CD14-positive monocyte (primary cell): ENCODE measurements around the gene WNT9B. TPM values are rescaled to one million over a fixed set of nuclear protein-coding genes. Genes with fewer than 3 reads are reported as not detected.

Experiments
- DNase-seq, 3 donors: peaks; one replicate each; pipeline ENCODE4 v3.0.0-alpha.2; 2011 to 2022
- H2AFZ ChIP-seq: 2 replicates; pipeline ENCODE4 v1.6.0; 2012; ENCODE audit warnings: mild to moderate bottlenecking, low read depth, low read length, inconsistent platforms; ENCODE audit not compliant: insufficient read depth, poor library complexity, severe bottlenecking
- H3K27ac ChIP-seq, 2 donors: 1 replicate in 1 of 2; 2 replicates in 1 of 2; pipeline ENCODE4 v1.5.1; 2012 to 2013; ENCODE audit warnings: low read length in 2 of 2, control low read depth in 1 of 2, inconsistent platforms in 1 of 2, low read depth in 1 of 2, mild to moderate bottlenecking in 1 of 2
- H3K27me3 ChIP-seq, 2 donors: one replicate each; pipeline versions ENCODE4 v1.6.0 to v1.6.1; 2011 to 2013; ENCODE audit warnings: low read length in 2 of 2; ENCODE audit not compliant: control insufficient read depth in 2 of 2, insufficient read depth in 2 of 2
- H3K36me3 ChIP-seq, 2 donors: replicated peaks in 1 of 2; 1 replicate in 1 of 2; 2 replicates in 1 of 2; pipeline versions ENCODE4 v1.5.1 to v1.6.1; 2012 to 2013; ENCODE audit warnings: low read length in 2 of 2, control low read depth in 1 of 2, inconsistent platforms in 1 of 2, mild to moderate bottlenecking in 1 of 2; ENCODE audit not compliant: insufficient read depth in 2 of 2, control insufficient read depth in 1 of 2
- H3K4me1 ChIP-seq, 2 donors: 1 replicate in 1 of 2; 2 replicates in 1 of 2; pipeline versions ENCODE4 v1.5.1 to v1.6.1; 2012 to 2013; ENCODE audit warnings: low read length in 2 of 2, control low read depth in 1 of 2, inconsistent platforms in 1 of 2, mild to moderate bottlenecking in 1 of 2, moderate library complexity in 1 of 2; ENCODE audit not compliant: insufficient read depth in 2 of 2, control insufficient read depth in 1 of 2
- H3K4me2 ChIP-seq: replicated peaks from 2 replicates; pipeline ENCODE3; 2012; ENCODE audit warnings: low read length, moderate library complexity, mild to moderate bottlenecking; ENCODE audit not compliant: poor library complexity, severe bottlenecking; ENCODE audit errors: extremely low read depth
- H3K4me3 ChIP-seq, 3 experiments: fragments of 200-600 bp in 1 of 3; sonication (generic) in 1 of 3; replicated peaks in 1 of 3; 1 replicate in 2 of 3; 2 replicates in 1 of 3; pipeline ENCODE4 v1.5.1; 2011 to 2013; ENCODE audit warnings: low read length in 3 of 3, mild to moderate bottlenecking in 3 of 3, control low read depth in 2 of 3, low read depth in 2 of 3, inconsistent platforms in 1 of 3, moderate library complexity in 1 of 3
- H3K79me2 ChIP-seq: 2 replicates; pipeline ENCODE4 v1.6.0; 2012; ENCODE audit warnings: mild to moderate bottlenecking, control low read depth, inconsistent platforms, low read length, moderate library complexity; ENCODE audit not compliant: insufficient read depth
- H3K9ac ChIP-seq: 2 replicates; pipeline ENCODE4 v1.6.0; 2017; ENCODE audit warnings: low read length, mild to moderate bottlenecking; ENCODE audit not compliant: insufficient read depth, poor library complexity, severe bottlenecking
- H3K9me3 ChIP-seq, 2 donors: replicated peaks in 1 of 2; 1 replicate in 1 of 2; 2 replicates in 1 of 2; pipeline versions ENCODE4 v1.5.1 to v1.6.1; 2012 to 2013; ENCODE audit warnings: low read length in 2 of 2, control low read depth in 1 of 2; ENCODE audit not compliant: control insufficient read depth in 1 of 2, insufficient read depth in 1 of 2
- H4K20me1 ChIP-seq: 2 replicates; pipeline ENCODE4 v1.6.0; 2012; ENCODE audit warnings: mild to moderate bottlenecking, low read length, control low read depth, moderate library complexity; ENCODE audit not compliant: insufficient read depth
- H3K27ac Mint-ChIP-seq, 7 donors: one replicate each; pipeline ENCODE4 v1.8.0; 2020; ENCODE audit warnings: mild to moderate bottlenecking in 7 of 7, mixed read lengths in 7 of 7, moderate library complexity in 6 of 7, inconsistent platforms in 2 of 7
- H3K27me3 Mint-ChIP-seq, 3 donors: one replicate each; pipeline ENCODE4 v1.8.0; 2021 to 2022; ENCODE audit warnings: low read depth in 3 of 3, mild to moderate bottlenecking in 3 of 3, mixed read lengths in 3 of 3, moderate library complexity in 3 of 3, inconsistent platforms in 1 of 3
- H3K36me3 Mint-ChIP-seq, 2 donors: one replicate each; pipeline ENCODE4 v1.8.0; 2020; ENCODE audit warnings: mixed read lengths in 2 of 2, inconsistent platforms in 1 of 2, mild to moderate bottlenecking in 1 of 2
- H3K4me1 Mint-ChIP-seq: one replicate; pipeline ENCODE4 v1.8.0; 2020; ENCODE audit warnings: mild to moderate bottlenecking, mixed read lengths
- H3K4me3 Mint-ChIP-seq, 2 donors: one replicate each; pipeline ENCODE4 v1.8.0; 2020; ENCODE audit warnings: mild to moderate bottlenecking in 2 of 2, mixed read lengths in 2 of 2, moderate library complexity in 1 of 2
- H3K9me3 Mint-ChIP-seq, 7 donors: one replicate each; pipeline ENCODE4 v1.8.0; 2020 to 2022; ENCODE audit warnings: mixed read lengths in 7 of 7, mild to moderate bottlenecking in 6 of 7, moderate library complexity in 6 of 7, inconsistent platforms in 2 of 7
- WGBS: methylation state at CpG from one replicate; pipeline ENCODE4 v1.1.5; 2013; ENCODE audit warnings: missing lambda C conversion rate; ENCODE audit not compliant: insufficient coverage; 5-methylcytosine and 5-hydroxymethylcytosine counted together
- intact Hi-C, 2 donors: fragments of 100-400 bp; cut with micrococcal nuclease; formaldehyde crosslinking; loops; one replicate each; pipeline versions ENCODE4 v1.15.0 to v1.15.1; 2023
- polyA plus RNA-seq, 3 donors: library from polyadenylated mRNA; depleted of rRNA in 1 of 3; unstranded in 2 of 3; stranded (reverse) in 1 of 3; fragments of 300-500 nt in 2 of 3; fragments of >200 nt in 1 of 3; fragmentation: Illumina TruSeq in 2 of 3; gene quantifications; 1 replicate in 2 of 3; 2 replicates in 1 of 3; pipeline ENCODE4 v1.2.3, GENCODE V29; 2012 to 2021
- TF ChIP-seq, protein P1 (sequence below): fragments of 200-600 bp; IDR thresholded peaks from one replicate; pipeline ENCODE4 v1.8.0; 2022; ENCODE audit warnings: antibody characterized with exemption, mild to moderate bottlenecking

The WNT9B gene
- polyA plus RNA-seq, 3 donors: 0.19 TPM; not detected in 2

DNA sequence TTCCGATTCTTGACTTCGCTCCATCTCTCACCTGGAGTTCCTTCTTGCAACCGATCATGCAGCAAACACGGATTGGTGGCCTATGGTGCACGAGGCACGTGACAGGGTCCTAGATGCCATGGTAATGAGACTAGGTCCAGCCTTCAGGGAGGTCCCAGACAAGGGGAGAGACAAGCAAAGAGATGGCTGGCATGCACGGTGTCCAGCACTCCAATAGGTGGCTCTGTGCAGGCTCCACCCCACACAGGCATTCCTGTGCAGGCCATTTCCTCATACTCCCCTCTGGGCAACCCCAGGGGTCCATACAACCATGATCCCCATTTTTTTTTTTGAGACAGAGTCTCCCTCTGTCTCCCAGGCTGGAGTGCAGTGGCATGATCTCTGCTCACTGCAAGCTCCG, 31.3 kb downstream of the WNT9B start:
- Histone ChIP-seq H3K27ac (no peak overlapping the region), H3K27me3 (no peaks in the 10 kb centered on the region), H3K4me2 (no peak overlapping the region), H3K36me3 (no peaks in the 10 kb centered on the region), H2AFZ (no peak overlapping the region), H3K4me3 (no peak overlapping the region), H3K9me3 (no peaks in the 10 kb centered on the region), H3K79me2 (no peaks in the 10 kb centered on the region), H3K4me1 (peaks cover 13 to 15% of the 10 kb centered on the region in 2 donors), H3K9ac (no peak overlapping the region), H4K20me1 (no peaks in the 10 kb centered on the region)
- DNase-seq: no peak
- Mint-ChIP-seq H3K9me3 (no peaks in the 10 kb centered on the region), H3K27me3 (peaks cover 2 to 6% (median 4%) of the 10 kb centered on the region in 3 donors), H3K4me1 (peaks cover 16% of the 10 kb centered on the region), H3K4me3 (no peak overlapping the region), H3K36me3 (no peaks in the 10 kb centered on the region), H3K27ac (no peak overlapping the region)
- intact Hi-C loops: no loop called here
- TF ChIP-seq, protein P1, sequence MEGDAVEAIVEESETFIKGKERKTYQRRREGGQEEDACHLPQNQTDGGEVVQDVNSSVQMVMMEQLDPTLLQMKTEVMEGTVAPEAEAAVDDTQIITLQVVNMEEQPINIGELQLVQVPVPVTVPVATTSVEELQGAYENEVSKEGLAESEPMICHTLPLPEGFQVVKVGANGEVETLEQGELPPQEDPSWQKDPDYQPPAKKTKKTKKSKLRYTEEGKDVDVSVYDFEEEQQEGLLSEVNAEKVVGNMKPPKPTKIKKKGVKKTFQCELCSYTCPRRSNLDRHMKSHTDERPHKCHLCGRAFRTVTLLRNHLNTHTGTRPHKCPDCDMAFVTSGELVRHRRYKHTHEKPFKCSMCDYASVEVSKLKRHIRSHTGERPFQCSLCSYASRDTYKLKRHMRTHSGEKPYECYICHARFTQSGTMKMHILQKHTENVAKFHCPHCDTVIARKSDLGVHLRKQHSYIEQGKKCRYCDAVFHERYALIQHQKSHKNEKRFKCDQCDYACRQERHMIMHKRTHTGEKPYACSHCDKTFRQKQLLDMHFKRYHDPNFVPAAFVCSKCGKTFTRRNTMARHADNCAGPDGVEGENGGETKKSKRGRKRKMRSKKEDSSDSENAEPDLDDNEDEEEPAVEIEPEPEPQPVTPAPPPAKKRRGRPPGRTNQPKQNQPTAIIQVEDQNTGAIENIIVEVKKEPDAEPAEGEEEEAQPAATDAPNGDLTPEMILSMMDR: no peak
- 95% methylated on average over 8 of the region's 8 CpGs for WGBS

GRCh38 chr17:46883871-46884520, 32.6 kb downstream of the WNT9B start:
- WGBS: 85% methylated on average over 12 of the region's 19 CpGs
- H3K4me3 Mint-ChIP-seq: no peak overlapping the region
- intact Hi-C loops: no loop called here

More at GRCh38 chr17:46883871-46884520, 32.6 kb downstream of the WNT9B start:
- Mint-ChIP-seq H3K36me3 (no peaks in the 10 kb centered on the region), H3K9me3 (no peaks in the 10 kb centered on the region), H3K27me3 (peaks cover 4 to 8% (median 6%) of the 10 kb centered on the region in 3 donors), H3K27ac (peak overlapping the region in 1 of 7 donors; percentile 49), H3K4me1 (peaks cover 3% of the 10 kb centered on the region)
- Histone ChIP-seq H2AFZ (no peak overlapping the region), H3K36me3 (no peaks in the 10 kb centered on the region), H3K4me2 (no peak overlapping the region), H3K27me3 (no peaks in the 10 kb centered on the region), H3K79me2 (no peaks in the 10 kb centered on the region), H3K4me1 (peaks cover 0 to 2% of the 10 kb centered on the region in 2 donors), H3K4me3 (no peak overlapping the region), H4K20me1 (no peaks in the 10 kb centered on the region), H3K27ac (no peak overlapping the region), H3K9me3 (no peaks in the 10 kb centered on the region), H3K9ac (no peak overlapping the region)
- TF ChIP-seq, protein P1: no peak
- no peak for DNase-seq
